ENCODE data around the gene ADORA3. TPM values are rescaled to one million over a fixed set of nuclear protein-coding genes. Genes with fewer than 3 reads are reported as not detected.

The ADORA3 gene
- total RNA-seq, 3 donors from 2014 or later (not counting 1 experiment from before 2014, with no cell fraction given), result 0.40 TPM; not detected in 2

DNA sequence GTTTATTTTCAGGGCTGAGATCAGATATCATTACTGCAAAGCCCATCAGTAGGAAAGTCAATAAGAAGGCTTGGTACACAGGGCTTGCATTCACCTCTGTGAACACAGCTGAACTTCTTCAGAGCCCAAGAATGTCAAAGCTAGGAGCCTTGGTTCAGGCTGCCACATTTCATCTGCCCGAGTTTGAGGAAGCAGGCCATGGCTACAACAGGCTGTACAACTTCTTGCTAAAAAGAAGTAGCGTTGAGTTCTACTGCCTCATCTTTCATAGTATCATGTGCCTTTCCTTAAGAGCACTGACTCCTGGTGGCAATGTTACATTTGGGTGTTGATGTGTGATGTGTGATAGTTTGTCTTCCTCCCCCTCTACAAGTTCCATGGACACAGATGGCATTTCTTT, 19.6 kb downstream of the ADORA3 start:
- ATAC-seq (peak in 1 of 3 donors; percentile 26), DNase-seq (no peak)
- TF ChIP-seq, protein P1, sequence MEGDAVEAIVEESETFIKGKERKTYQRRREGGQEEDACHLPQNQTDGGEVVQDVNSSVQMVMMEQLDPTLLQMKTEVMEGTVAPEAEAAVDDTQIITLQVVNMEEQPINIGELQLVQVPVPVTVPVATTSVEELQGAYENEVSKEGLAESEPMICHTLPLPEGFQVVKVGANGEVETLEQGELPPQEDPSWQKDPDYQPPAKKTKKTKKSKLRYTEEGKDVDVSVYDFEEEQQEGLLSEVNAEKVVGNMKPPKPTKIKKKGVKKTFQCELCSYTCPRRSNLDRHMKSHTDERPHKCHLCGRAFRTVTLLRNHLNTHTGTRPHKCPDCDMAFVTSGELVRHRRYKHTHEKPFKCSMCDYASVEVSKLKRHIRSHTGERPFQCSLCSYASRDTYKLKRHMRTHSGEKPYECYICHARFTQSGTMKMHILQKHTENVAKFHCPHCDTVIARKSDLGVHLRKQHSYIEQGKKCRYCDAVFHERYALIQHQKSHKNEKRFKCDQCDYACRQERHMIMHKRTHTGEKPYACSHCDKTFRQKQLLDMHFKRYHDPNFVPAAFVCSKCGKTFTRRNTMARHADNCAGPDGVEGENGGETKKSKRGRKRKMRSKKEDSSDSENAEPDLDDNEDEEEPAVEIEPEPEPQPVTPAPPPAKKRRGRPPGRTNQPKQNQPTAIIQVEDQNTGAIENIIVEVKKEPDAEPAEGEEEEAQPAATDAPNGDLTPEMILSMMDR (IDR thresholded peaks at IDR 0.05), result no peak
- H3K4me3 ChIP-seq (ENCODE audit: low read length), result no peak overlapping the region
- no peaks in the 10 kb centered on the region for H3K4me1 ChIP-seq (ENCODE audit: control insufficient read depth, insufficient read depth, low read length)
- no peaks in the 10 kb centered on the region for H3K27me3 ChIP-seq (ENCODE audit: control insufficient read depth, insufficient read depth, low read length)
- Mint-ChIP-seq H3K36me3 (no peaks in the 10 kb centered on the region), H3K27ac (peak overlapping the region in 1 of 2 donors; percentile 29), H3K9me3 (no peaks in the 10 kb centered on the region), H3K27me3 (ENCODE audit: low read depth in 2 of 2) (no peaks in the 10 kb centered on the region), H3K4me1 (peaks cover 8 to 17% of the 10 kb centered on the region in 2 donors), H3K4me3 (no peak overlapping the region)
- intact Hi-C loops (cut with micrococcal nuclease), result no loop called here
- WGBS (ENCODE audit: insufficient coverage), result 60% methylated on average over 2 of the region's 2 CpGs
- H3K27ac ChIP-seq (ENCODE audit: low read length), result no peak overlapping the region
- H3K9me3 ChIP-seq (ENCODE audit: control insufficient read depth, insufficient read depth, low read length), result no peaks in the 10 kb centered on the region
- H3K36me3 ChIP-seq (ENCODE audit: control insufficient read depth, insufficient read depth, low read length), result peaks cover under 1% of the 10 kb centered on the region

DNA sequence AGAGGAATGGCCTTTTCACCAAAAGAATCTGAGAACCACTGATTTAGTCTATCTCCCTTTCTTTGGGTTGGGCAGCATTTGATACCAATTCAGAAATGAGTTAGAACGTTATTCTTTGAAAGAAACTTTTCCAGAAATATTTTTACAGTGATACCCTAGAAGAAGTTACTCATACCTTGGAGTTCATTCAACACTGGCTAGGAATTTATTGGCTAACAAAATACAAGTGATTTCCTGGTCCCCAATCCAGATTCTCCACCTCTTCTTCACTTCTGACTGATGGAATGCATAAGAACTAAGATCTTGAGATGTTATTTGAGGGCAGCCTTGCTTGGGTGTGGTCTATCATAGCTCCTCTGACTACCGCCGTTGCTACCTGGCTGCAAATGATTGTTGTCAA, 20.3 kb downstream of the ADORA3 start:
- intact Hi-C loops (cut with micrococcal nuclease), result no loop called here
- Mint-ChIP-seq H3K27ac (no peak overlapping the region), H3K27me3 (ENCODE audit: low read depth in 2 of 2) (no peaks in the 10 kb centered on the region), H3K4me3 (no peak overlapping the region), H3K4me1 (peaks cover 13 to 24% of the 10 kb centered on the region in 2 donors), H3K9me3 (no peaks in the 10 kb centered on the region), H3K36me3 (peaks cover 5% of the 10 kb centered on the region)
- WGBS (ENCODE audit: insufficient coverage), result 88% methylated on average over 3 of the region's 3 CpGs
- Histone ChIP-seq H3K4me3 (ENCODE audit: low read length) (no peak overlapping the region), H3K4me1 (ENCODE audit: control insufficient read depth, insufficient read depth, low read length) (peaks cover 3% of the 10 kb centered on the region), H3K36me3 (ENCODE audit: control insufficient read depth, insufficient read depth, low read length) (peaks cover 7% of the 10 kb centered on the region), H3K27me3 (ENCODE audit: control insufficient read depth, insufficient read depth, low read length) (no peaks in the 10 kb centered on the region), H3K9me3 (ENCODE audit: control insufficient read depth, insufficient read depth, low read length) (no peaks in the 10 kb centered on the region), H3K27ac (ENCODE audit: low read length) (no peak overlapping the region)
- no peak for ATAC-seq
- DNase-seq, result no peak
- TF ChIP-seq, protein P1 (IDR thresholded peaks at IDR 0.05), result no peak

DNA sequence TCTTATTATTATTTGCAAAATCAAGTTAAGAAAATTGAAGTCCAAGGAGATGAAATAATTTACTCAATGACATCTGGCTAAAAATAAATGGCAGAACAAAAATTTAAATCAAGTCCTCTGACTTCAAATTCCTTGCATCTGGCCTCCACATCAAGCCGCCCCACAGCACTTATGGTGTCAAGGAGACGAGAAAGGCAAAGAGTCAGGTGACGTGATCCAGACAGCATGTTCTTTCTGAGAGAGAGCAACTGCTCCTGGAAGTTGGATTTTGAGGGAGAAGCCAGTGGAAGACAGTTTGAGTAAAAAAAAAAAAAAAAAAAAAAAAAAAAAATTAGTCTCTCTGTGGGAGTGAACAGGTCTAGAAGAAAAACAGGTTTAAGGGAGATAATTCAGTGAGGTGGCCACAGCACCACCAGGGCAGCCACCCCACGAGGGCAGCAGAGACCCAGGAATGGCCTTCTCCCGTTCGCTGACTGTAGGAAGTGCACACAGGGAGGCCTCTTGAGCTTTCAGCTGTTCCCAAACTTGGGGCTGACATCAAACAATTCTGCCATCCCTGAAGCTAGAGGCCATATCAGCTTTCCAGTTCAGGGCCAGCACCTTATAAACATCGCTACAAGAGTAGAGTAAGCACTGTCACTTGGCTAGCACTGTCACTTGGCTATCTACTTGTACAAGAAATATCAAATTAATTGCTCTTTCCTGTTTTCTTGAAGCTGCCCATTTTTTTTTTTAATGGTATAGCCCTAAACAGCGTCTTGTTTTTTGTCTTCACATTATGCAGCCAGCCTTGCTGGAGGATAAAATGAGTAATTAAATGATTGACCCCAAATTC, 21.8 kb downstream of the ADORA3 start:
- peaks cover 19% of the 10 kb centered on the region for H3K4me1 ChIP-seq (ENCODE audit: control insufficient read depth, insufficient read depth, low read length)
- Mint-ChIP-seq H3K27ac (no peak overlapping the region), H3K9me3 (no peaks in the 10 kb centered on the region), H3K4me3 (no peak overlapping the region), H3K36me3 (peaks cover 12% of the 10 kb centered on the region), H3K27me3 (ENCODE audit: low read depth in 2 of 2) (no peaks in the 10 kb centered on the region), H3K4me1 (peaks cover 28 to 40% of the 10 kb centered on the region in 2 donors)
- H3K36me3 ChIP-seq (ENCODE audit: control insufficient read depth, insufficient read depth, low read length), result peaks cover 15% of the 10 kb centered on the region
- TF ChIP-seq, protein P1 (IDR thresholded peaks at IDR 0.05), result peak; percentile 34
- 61% methylated on average over 8 of the region's 8 CpGs for WGBS (ENCODE audit: insufficient coverage)
- H3K4me3 ChIP-seq (ENCODE audit: low read length), result no peak overlapping the region
- no peaks in the 10 kb centered on the region for H3K9me3 ChIP-seq (ENCODE audit: control insufficient read depth, insufficient read depth, low read length)
- peak; percentile 36 to 73 for DNase-seq
- no peaks in the 10 kb centered on the region for H3K27me3 ChIP-seq (ENCODE audit: control insufficient read depth, insufficient read depth, low read length)
- ATAC-seq, result peak; percentile 68 to 77 (median 72)
- H3K27ac ChIP-seq (ENCODE audit: low read length), result no peak overlapping the region
- intact Hi-C loops (cut with micrococcal nuclease), result no loop called here
